Spleen (tissue), 7 donors: Measurements from ENCODE around the gene LPCAT1.

Experiments used
- CTCF ChIP-seq, 11 experiments: fragments of 200-600 bp in 7 of 11; fragments of 450-650 bp in 4 of 11; sonication (generic) in 4 of 11; IDR thresholded peaks in 8 of 11; conservative IDR thresholded peaks in 3 of 11; 1 replicate in 7 of 11; 2 replicates in 4 of 11; pipeline versions ENCODE4 v1.4.0 to v1.8.0; 2016 to 2021; ENCODE audit warnings: antibody characterized with exemption in 11 of 11, inconsistent platforms in 4 of 11, mild to moderate bottlenecking in 1 of 11
- POLR2A ChIP-seq, 3 donors: fragments of 450-650 bp; IDR thresholded peaks; one replicate each; pipeline ENCODE4 v1.5.1; 2017; ENCODE audit warnings: antibody characterized with exemption in 3 of 3, mild to moderate bottlenecking in 1 of 3
- donor health status: DM: no; HTN: no; CAD: no; lungs with moderate emphysema.
- donor health status: DM: no; HTN: no; CAD: no.
- donor health status: DM: no; HTN: no; CAD: no.

GRCh38 chr5:1493941-1494340 lies 29.8 kb downstream of the LPCAT1 start:
- no peak for TF ChIP-seq CTCF (IDR thresholded peaks at IDR 0.05 in 8 of 11, conservative IDR thresholded peaks at IDR 0.05 in 3 of 11)
- TF ChIP-seq POLR2A (IDR thresholded peaks at IDR 0.05) = no peak
